ENCODE measurements around the gene TMEM39B.
"Not testable (repeated sequence)": the region's sequence is repeated elsewhere in the genome, so short reads cannot be mapped to it uniquely, and the experiment has no call there.

TMEM39B gene

GRCh38 chr1:32072622-32073298 lies at the start of gene TMEM39B:
Gene TMEM39B, plus strand, starts transcription at chr1:32072939. Its CDS starts 109 bp downstream, at chr1:32073048.
- peak; percentile 98 for DNase-seq

- no peak for DNase-seq
Observed at GRCh38 chr1:32023351-32023750, 49.4 kb upstream of the TMEM39B start.

- no peak for DNase-seq
Observed at GRCh38 chr1:32025515-32025914, 47.2 kb upstream of the TMEM39B start.

GRCh38 chr1:32028746-32029145 lies 44.0 kb upstream of the TMEM39B start:
- no peak for DNase-seq

- DNase-seq: no peak
Observed at GRCh38 chr1:32031578-32032274, 41.0 kb upstream of the TMEM39B start.

- no peak for DNase-seq
Observed at GRCh38 chr1:32032275-32032615, 40.5 kb upstream of the TMEM39B start.

- no peak for DNase-seq
Observed at GRCh38 chr1:32035119-32035518, 37.6 kb upstream of the TMEM39B start.

GRCh38 chr1:32040711-32041110 lies 32.0 kb upstream of the TMEM39B start:
- no peak for DNase-seq

- DNase-seq: no peak
Observed at GRCh38 chr1:32042330-32042729, 30.4 kb upstream of the TMEM39B start.

- DNase-seq: no peak
Observed at GRCh38 chr1:32044234-32044633, 28.5 kb upstream of the TMEM39B start.

- DNase-seq: no peak
Observed at GRCh38 chr1:32045772-32046171, 27.0 kb upstream of the TMEM39B start.

- no peak for DNase-seq
Observed at GRCh38 chr1:32047701-32048100, 25.0 kb upstream of the TMEM39B start.

GRCh38 chr1:32048440-32048839 lies 24.3 kb upstream of the TMEM39B start:
- no peak for DNase-seq

- no peak for DNase-seq
Observed at GRCh38 chr1:32051706-32052105, 21.0 kb upstream of the TMEM39B start.

- no peak for DNase-seq
Observed at GRCh38 chr1:32052887-32053286, 19.9 kb upstream of the TMEM39B start.

GRCh38 chr1:32055416-32055815 lies 17.3 kb upstream of the TMEM39B start:
- no peak for DNase-seq

- no peak for DNase-seq
Observed at GRCh38 chr1:32056598-32056997, 16.1 kb upstream of the TMEM39B start.

- no peak for DNase-seq
Observed at GRCh38 chr1:32060914-32061313, 11.8 kb upstream of the TMEM39B start.

GRCh38 chr1:32062867-32063230 lies 9.9 kb upstream of the TMEM39B start:
- no peak for DNase-seq

GRCh38 chr1:32063261-32063681 lies 9.5 kb upstream of the TMEM39B start:
- DNase-seq: no peak

- DNase-seq: not testable (repeated sequence)
Observed at GRCh38 chr1:32065613-32066488, 6.9 kb upstream of the TMEM39B start.

- DNase-seq: no peak
Observed at GRCh38 chr1:32066489-32066873, 6.3 kb upstream of the TMEM39B start.

GRCh38 chr1:32068957-32069588 lies 3.7 kb upstream of the TMEM39B start:
- DNase-seq: no peak

Measured in NCI-H1092 (cell line).